HG03558 (cell line): ENCODE results near the gene USP4.

Experiments used
- ATAC-seq: cut with Tn5 transposase; IDR thresholded peaks from one replicate; pipeline ENCODE4 v1.9.1; 2021; ENCODE audit warnings: moderate number of reproducible peaks; ENCODE audit not compliant: unreplicated experiment; ENCODE audit errors: extremely low read depth

USP4 gene

GRCh38 chr3:49298511-49298910 is 41.3 kb downstream of the USP4 start:
- no peak for ATAC-seq

GRCh38 chr3:49296781-49297411 is 43.0 kb downstream of the USP4 start:
- ATAC-seq = no peak

DNA sequence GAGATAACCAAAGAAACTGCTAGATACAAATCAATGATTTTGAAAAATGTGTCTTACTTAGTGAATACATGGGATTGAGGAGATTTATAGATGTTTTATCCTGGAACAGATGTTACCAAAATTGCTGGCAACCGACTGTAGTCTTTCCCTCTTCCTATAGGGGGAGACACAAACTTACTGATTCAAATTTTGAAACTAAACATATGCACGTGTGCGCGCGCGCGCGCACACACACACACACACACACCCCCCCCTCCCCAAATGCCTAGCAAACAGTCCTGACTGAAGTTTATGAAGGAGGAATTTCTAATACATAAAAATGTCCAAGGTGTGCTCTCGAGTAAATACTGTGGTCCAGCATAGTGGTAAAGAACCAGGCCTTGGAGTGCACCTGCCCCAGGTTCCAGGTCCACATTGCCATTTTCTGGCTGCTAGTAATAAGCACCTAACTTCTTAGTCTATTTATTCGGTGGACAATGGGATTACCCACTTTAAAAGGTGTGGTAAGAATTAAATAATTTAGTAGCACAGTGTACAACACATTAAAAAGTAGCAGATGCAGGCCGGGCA is 44.3 kb downstream of the USP4 start:
- ATAC-seq = no peak

DNA sequence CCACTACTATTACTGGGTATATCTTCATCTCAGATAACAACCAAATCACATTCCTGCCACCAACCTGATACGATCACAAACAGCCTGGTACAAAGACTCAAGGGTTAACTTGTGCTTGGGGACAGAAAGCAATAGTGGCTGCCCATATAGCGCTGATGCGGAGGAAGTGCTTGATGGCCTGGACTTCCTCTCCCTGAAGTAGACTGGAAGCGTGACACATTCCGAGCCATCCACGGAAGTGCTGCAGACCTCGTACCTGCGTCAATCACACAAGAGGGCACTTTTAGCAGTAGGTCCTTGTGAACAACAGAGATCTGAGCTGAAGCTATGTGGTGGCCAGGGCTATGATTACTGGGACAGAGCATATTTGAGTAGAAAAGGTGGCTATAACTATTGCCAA is 45.5 kb downstream of the USP4 start:
- ATAC-seq = no peak

- no peak for ATAC-seq
Observed at GRCh38 chr3:49283997-49284396, 55.9 kb downstream of the USP4 start.

GRCh38 chr3:49279376-49279775 is 60.5 kb downstream of the USP4 start:
- ATAC-seq = no peak

DNA sequence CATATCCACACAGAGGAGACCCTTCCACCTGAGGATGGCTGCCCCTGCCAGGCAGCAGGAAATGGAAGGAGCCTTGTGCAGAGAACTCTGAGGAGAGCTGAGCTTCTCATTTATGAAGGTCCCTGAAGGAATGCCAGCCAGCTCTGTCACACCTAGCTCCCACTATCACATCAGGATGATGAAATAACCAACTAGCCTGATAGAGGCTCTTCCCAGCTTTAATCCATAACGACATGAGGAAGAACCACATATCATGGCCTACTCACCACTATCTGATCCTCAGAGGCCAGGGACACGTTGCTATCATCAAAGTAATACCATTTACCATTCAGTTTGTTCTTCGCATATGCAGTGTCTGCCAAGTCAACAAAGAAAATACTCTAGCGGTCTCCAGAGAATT is 61.3 kb downstream of the USP4 start:
- ATAC-seq = no peak

- ATAC-seq = no peak
Observed at GRCh38 chr3:49277383-49277775, 62.5 kb downstream of the USP4 start.

- ATAC-seq = no peak
Observed at GRCh38 chr3:49276475-49277382, 63.1 kb downstream of the USP4 start, which contains the start of gene C3orf62. Gene C3orf62 (minus strand): TSS chr3:49277232. CDS start chr3:49276872, 360 bp downstream.

- no peak for ATAC-seq
Observed at GRCh38 chr3:49273825-49274532, 65.9 kb downstream of the USP4 start.

- ATAC-seq = no peak
Observed at GRCh38 chr3:49271047-49271446, 68.8 kb downstream of the USP4 start.

GRCh38 chr3:49270156-49270500 is 69.7 kb downstream of the USP4 start:
- ATAC-seq = no peak

- no peak for ATAC-seq
Observed at GRCh38 chr3:49269443-49270155, 70.3 kb downstream of the USP4 start.

DNA sequence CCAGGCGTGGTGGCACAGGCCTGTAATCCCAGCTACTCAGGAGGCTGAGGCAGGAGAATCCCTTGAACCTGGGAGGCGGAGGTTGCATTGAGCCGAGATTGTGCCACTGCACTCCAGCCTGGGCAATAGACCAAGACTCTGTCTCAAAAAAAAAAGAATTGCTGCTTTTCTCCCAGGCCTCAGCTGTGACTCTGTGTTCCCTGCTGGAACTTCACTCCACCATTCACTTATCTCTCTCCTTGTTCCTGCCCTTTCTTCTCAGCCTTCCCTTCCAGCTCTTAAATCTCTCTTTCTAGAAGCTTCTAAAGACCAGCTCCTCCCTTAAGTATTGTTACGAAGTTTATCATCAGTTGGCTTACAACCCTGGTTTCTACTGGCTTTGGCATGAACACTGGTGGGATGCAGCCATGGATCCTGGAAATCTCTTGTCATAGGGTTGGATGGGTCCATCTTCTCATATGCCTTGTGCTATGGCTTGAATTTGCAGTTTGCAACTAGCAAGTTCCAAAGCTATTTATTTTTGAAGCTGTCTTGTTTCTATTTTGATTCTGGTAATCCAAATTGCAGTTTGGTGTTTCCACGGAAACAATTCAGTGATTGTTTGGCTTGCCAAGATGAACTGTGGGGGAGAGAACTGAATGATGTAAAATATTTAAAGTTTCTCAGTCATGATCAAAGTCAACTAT is 73.3 kb downstream of the USP4 start:
- no peak for ATAC-seq

DNA sequence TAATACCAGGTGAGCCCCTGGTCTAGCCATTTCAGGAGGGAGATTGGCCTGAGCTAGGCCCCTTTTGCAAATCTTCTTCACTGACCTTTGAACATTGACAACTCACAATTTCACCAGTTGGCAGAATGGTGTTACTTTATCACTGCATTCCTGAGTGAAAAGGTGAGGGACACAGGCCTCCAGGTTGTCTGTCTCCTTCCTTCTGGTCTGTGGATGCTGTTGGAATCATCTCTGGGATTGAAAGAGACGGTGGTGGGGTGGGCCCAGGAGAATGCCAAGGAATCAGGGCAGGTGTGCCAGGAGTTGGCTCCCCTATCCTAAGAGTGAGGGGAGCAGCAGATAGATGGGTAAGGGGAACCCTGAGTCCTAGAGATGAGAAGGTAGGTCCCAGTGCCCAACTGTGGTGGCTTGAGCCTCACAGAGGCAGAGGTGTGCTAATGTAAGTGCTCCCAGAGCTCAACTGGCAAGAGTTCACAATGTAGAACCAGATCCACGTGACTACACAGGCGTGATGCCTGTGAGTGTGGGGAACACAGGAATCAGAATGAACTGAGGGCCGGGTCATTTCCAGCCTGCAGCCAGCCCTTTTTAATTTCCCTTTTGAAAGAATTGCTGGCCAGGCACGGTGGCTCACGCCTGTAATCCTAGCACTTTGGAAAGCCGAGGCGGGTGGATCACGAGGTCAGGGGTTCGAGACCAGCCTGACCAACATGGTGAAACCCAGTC is 74.0 kb downstream of the USP4 start:
- ATAC-seq = no peak

DNA sequence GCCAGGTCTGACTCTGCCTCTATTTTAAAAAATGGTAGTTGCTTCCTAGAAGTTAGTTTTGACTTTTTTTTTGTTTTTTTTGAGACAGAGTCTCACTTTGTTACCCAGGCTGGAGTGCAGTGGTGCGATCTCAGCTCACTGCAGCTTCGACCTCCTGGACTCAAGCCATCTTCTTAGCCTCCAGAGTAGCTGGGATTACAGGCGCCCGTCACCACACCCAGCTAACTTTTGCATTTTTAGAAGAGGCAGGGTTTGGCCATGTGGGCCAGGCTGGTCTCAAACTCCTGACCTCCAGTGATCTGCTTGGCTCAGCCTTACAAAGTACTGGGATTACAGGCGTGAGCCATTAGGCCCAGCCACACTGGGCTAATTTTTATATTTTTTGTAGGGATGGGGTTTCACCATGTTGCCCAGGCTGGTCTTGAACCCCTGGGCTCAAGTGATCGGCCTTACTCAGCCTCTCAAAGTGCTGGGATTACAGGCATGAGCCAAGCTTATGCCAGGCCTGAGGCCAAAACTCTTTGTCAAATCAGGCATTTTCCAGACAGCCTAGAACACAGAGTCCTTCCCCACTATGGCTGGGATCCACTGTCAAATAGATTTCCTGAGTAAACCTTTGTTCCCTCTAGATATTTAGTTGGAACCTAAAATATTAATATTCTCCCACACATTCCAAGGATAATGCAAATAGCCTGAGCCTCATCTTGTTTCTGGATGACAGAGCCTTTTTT is 76.5 kb downstream of the USP4 start:
- no peak for ATAC-seq

GRCh38 chr3:49260806-49261324 is 79.0 kb downstream of the USP4 start:
- ATAC-seq = no peak

DNA sequence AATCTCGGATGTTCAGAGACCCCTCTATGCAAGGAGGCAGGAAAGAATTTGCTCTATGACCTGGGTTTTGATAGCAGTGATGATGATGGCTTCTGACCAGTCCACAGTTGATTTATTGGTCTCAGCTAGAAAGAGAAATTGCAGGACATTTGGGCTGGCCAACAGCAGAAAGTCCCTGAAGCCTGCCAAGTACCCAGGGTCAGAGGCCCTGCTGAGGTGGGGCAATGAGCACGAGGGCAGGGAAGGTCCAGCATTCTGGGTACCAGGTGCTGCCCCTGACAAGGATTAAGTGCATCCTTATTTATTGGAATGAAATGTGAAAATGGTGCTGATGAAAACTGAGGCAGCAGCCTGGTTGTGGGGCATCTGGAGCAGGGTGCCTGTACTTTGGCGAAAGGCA is 82.7 kb downstream of the USP4 start:
- no peak for ATAC-seq
